Type B pancreatic cell (in vitro differentiated cells): Measurements from ENCODE around the gene C19orf12. TPM values are rescaled to one million over a fixed set of nuclear protein-coding genes. Genes with fewer than 3 reads are reported as not detected.

Experiments used
- DNase-seq: peaks from one replicate; pipeline ENCODE4 v3.0.0; 2021; ENCODE audit warnings: mixed read lengths; ENCODE audit not compliant: unreplicated experiment; ENCODE audit errors: extremely low spot score
- H3K27ac Mint-ChIP-seq: 2 replicates; pipeline ENCODE4 v1.8.0; 2021; ENCODE audit warnings: mild to moderate bottlenecking, mixed read lengths
- H3K27me3 Mint-ChIP-seq: 2 replicates; pipeline ENCODE4 v1.8.0; 2021; ENCODE audit warnings: mixed read lengths
- H3K36me3 Mint-ChIP-seq: 2 replicates; pipeline ENCODE4 v1.8.0; 2021; ENCODE audit warnings: mixed read lengths
- H3K4me1 Mint-ChIP-seq: one replicate; pipeline ENCODE4 v1.8.0; 2021; ENCODE audit warnings: mixed read lengths; ENCODE audit not compliant: unreplicated experiment
- H3K4me3 Mint-ChIP-seq: 2 replicates; pipeline ENCODE4 v1.8.0; 2021; ENCODE audit warnings: mild to moderate bottlenecking, mixed read lengths
- H3K9me3 Mint-ChIP-seq: 2 replicates; pipeline ENCODE4 v1.8.0; 2021; ENCODE audit warnings: mixed read lengths
- total RNA-seq: library from RNA; stranded (reverse); gene quantifications from 2 replicates; pipeline ENCODE4 v1.2.1, GENCODE V29; 2021; ENCODE audit warnings: low replicate concordance
- TF ChIP-seq, protein P1 (sequence below): fragments of 200-600 bp; sonication (generic); conservative IDR thresholded peaks from 2 replicates; pipeline ENCODE4 v1.5.0; 2021; ENCODE audit warnings: antibody characterized with exemption, mild to moderate bottlenecking

Gene C19orf12
- total RNA-seq, 1 donor from 2014 or later: 23.9 TPM

DNA sequence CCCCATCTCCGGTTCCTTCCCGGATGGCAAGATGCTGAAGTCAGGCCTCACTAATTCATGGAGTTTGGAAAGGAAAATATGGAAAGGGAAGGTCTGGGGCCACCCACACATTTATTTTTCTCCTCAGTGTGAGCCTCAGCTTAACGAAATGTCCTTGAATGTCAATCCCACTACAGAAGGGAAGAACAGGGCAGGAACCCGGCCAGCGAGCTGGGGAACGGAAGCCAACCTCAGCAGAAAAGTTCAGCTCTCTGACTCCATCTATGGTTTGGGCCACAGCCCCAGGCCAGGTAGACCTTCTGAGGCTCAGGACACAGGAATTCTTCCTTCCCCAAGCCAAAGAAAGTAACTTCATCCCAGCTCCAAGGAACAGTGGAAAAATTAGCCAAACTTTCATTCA, 8.4 kb downstream of the C19orf12 start:
- H3K9me3 Mint-ChIP-seq: no peaks in the 10 kb centered on the region
- H3K27ac Mint-ChIP-seq: no peak overlapping the region
- TF ChIP-seq, protein P1, sequence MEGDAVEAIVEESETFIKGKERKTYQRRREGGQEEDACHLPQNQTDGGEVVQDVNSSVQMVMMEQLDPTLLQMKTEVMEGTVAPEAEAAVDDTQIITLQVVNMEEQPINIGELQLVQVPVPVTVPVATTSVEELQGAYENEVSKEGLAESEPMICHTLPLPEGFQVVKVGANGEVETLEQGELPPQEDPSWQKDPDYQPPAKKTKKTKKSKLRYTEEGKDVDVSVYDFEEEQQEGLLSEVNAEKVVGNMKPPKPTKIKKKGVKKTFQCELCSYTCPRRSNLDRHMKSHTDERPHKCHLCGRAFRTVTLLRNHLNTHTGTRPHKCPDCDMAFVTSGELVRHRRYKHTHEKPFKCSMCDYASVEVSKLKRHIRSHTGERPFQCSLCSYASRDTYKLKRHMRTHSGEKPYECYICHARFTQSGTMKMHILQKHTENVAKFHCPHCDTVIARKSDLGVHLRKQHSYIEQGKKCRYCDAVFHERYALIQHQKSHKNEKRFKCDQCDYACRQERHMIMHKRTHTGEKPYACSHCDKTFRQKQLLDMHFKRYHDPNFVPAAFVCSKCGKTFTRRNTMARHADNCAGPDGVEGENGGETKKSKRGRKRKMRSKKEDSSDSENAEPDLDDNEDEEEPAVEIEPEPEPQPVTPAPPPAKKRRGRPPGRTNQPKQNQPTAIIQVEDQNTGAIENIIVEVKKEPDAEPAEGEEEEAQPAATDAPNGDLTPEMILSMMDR: no peak
- H3K4me3 Mint-ChIP-seq: no peak overlapping the region
- H3K27me3 Mint-ChIP-seq: no peaks in the 10 kb centered on the region
- DNase-seq: no peak
- H3K36me3 Mint-ChIP-seq: no peaks in the 10 kb centered on the region
- peaks cover 11% of the 10 kb centered on the region for H3K4me1 Mint-ChIP-seq

DNA sequence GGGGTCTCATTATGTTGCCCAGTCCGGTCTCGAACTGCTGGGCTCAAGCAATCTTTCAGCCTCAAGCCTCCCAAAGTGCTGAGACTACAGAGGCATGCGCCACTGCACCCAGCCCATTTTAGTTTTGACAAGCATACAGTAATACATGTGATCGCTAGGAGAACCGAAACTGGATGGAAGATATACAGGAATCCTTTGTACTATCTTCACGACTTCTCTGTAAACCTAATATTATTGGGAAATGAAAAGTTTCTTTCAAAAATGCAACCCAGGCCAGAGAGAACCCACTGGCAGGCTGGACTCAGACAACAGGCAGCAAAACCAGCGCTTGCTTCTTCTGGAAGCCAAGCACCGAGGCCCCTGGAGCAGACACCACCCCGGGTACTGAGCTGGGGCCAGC, 9.4 kb downstream of the C19orf12 start:
- H3K27me3 Mint-ChIP-seq: no peaks in the 10 kb centered on the region
- TF ChIP-seq, protein P1: no peak
- no peak overlapping the region for H3K4me3 Mint-ChIP-seq
- H3K36me3 Mint-ChIP-seq: no peaks in the 10 kb centered on the region
- no peak for DNase-seq
- no peaks in the 10 kb centered on the region for H3K9me3 Mint-ChIP-seq
- peaks cover 9% of the 10 kb centered on the region for H3K4me1 Mint-ChIP-seq
- no peak overlapping the region for H3K27ac Mint-ChIP-seq

DNA sequence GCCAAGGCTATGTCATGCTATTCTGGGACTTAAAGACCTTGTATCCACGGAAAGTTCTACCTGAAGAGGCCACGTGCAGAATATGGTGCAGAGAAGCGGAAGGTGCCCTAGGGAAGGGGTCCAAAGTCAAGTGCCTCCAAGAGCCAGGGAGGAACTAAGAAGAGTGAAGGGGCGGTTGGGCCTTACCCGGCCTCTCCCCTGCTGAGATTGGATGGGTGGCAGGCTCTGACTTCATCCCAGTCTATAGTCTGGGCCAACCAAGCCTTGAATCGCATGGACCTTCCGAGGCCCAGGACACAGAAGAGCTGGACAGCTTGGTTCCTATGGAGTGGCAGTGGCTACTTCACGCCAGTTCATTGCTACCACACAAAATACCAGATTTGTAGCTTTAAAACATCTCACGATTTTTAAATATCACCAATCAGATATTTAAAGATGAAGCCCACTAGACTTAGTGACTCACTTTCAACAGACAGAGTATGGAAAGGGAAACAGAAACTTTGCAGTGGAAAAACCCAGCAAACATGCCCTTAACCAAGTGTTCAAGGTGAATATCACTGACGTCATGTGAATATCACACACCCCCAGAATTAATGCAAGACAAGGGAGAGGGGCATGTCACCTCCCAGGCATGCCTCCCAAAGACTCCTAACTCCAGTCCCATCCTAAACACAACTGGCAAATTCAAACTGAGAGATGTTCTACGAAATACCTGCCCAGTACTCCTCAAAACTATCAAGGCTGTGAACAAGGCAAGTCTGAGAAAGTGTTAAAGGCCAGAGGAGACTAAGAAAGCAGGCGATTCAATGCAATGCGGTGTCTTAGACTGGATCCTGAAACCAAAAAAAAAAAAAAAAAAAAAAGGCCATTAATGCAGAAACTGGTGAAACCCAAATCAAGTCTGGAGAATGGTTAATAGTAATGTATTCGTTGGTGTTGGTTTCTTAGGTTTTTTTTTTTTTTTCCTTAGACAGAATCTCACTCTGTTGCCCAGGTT, 10.2 kb downstream of the C19orf12 start:
- Mint-ChIP-seq H3K9me3 (no peaks in the 10 kb centered on the region), H3K4me3 (no peak overlapping the region), H3K36me3 (no peaks in the 10 kb centered on the region), H3K4me1 (peaks cover 5% of the 10 kb centered on the region), H3K27ac (no peak overlapping the region), H3K27me3 (no peaks in the 10 kb centered on the region)
- DNase-seq: no peak
- TF ChIP-seq, protein P1: no peak

DNA sequence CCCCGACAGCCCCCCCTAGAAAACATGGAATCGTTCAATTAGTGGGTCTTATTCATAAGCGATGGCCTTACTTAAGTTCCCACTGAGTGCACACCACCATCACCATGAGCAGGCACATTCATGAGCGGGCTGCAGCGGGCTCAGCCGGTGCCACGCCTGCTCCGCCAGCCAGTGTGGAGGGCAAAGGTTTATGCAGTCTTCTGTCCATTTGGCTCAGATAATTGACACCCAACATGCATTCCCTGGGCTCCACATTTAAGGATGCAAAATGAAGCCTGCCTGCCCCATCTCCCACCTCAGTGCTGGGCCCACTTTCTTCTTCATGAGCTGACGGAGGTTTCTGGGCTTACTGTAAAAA, 12.1 kb downstream of the C19orf12 start:
- H3K27ac Mint-ChIP-seq: no peak overlapping the region
- H3K4me3 Mint-ChIP-seq: no peak overlapping the region
- no peaks in the 10 kb centered on the region for H3K27me3 Mint-ChIP-seq
- H3K36me3 Mint-ChIP-seq: no peaks in the 10 kb centered on the region
- no peak for DNase-seq
- no peaks in the 10 kb centered on the region for H3K4me1 Mint-ChIP-seq
- H3K9me3 Mint-ChIP-seq: no peaks in the 10 kb centered on the region
- TF ChIP-seq, protein P1: no peak

DNA sequence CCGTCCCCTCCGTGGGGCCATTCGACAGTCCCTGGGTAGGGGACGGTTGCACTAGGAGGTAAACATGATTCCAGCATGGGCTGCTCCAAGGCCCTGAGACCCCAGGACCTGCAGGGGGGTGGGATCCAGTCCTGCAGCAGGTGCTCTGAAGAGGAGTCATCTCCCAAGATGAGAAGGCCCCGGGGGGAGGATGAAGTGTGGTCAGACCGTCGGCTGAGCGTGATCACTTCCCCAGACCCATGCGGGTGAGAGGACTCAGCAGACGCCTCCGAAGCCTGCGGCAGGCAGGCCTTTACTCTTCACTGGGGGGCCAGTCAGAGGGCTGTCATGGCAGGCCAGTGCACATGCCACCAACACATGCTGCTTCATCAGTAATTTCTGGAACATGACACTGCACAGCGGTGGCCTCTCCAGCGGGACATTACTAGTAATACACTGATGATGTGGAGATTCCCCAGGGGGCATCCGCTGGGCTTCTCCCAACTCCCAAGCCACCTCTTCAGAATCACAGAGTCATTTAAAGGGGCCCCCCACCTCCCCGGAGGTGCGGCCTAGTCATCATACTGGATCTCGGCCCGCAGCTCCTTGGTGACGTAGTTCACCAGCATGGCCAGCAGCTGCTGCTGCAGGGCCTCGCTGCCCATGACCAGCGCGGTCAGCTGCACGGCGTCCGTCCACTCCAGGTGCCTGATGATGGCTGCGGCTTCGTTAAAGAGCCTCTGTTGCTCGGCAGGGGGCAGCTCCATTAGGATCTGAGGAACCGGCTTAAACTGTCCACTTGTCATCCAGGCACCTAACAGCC, 12.7 kb downstream of the C19orf12 start:
- H3K4me1 Mint-ChIP-seq: no peaks in the 10 kb centered on the region
- TF ChIP-seq, protein P1: no peak
- DNase-seq: no peak
- H3K4me3 Mint-ChIP-seq: no peak overlapping the region
- no peak overlapping the region for H3K27ac Mint-ChIP-seq
- H3K9me3 Mint-ChIP-seq: no peaks in the 10 kb centered on the region
- H3K27me3 Mint-ChIP-seq: no peaks in the 10 kb centered on the region
- H3K36me3 Mint-ChIP-seq: no peaks in the 10 kb centered on the region
